ENCODE results near the gene STK17A. TPM values are rescaled to one million over a fixed set of nuclear protein-coding genes. Genes with fewer than 3 reads are reported as not detected.

STK17A gene
- total RNA-seq, 1 experiment from 2014 or later = 9.8 TPM

- no peak for DNase-seq
- no peaks in the 10 kb centered on the region for H3K23me2 ChIP-seq (ENCODE audit: insufficient read length, low read depth, low read length, poor library complexity, severe bottlenecking)
- no peaks in the 10 kb centered on the region for H3K4me1 ChIP-seq (ENCODE audit: insufficient read depth, low read length)
- no peak overlapping the region for H4K5ac ChIP-seq (ENCODE audit: insufficient read length, low read depth, low read length)
- H3K14ac ChIP-seq (ENCODE audit: insufficient read depth, low read length) = no peak overlapping the region
- H3K56ac ChIP-seq (ENCODE audit: insufficient read length, low read depth, low read length) = no peak overlapping the region
- no peak overlapping the region for H2AFZ ChIP-seq (ENCODE audit: low read length)
- no CpG with 5 or more reads among the region's 6 CpGs for WGBS (ENCODE audit: extremely low coverage, insufficient read length, low lambda C conversion rate)
- H3K23ac ChIP-seq (ENCODE audit: insufficient read length, low read depth, low read length) = no peak overlapping the region
- Mint-ChIP-seq H3K4me3 (no peak overlapping the region), H3K4me1 (peaks cover 7 to 8% of the 10 kb centered on the region in 2 experiments), H3K36me3 (ENCODE audit: insufficient read depth in 1 of 3, low read depth in 3 of 3) (peaks cover 39 to 82% (median 81%) of the 10 kb centered on the region in 3 experiments; a peak in 6 of 7 replicates), H3K27ac (peak overlapping the region in 2 of 3 experiments; percentile 29 to 79; a peak in 5 of 7 replicates), H3K9me3 (no peaks in the 10 kb centered on the region), H3K27me3 (ENCODE audit: low read depth) (no peaks in the 10 kb centered on the region)
- no peaks in the 10 kb centered on the region for H3K79me1 ChIP-seq (ENCODE audit: insufficient read depth, low read depth, low read length, poor library complexity, severe bottlenecking)
- H3K9ac ChIP-seq (ENCODE audit: extremely low read depth, insufficient read length, low read length) = no peak overlapping the region
- no peak overlapping the region for H2BK120ac ChIP-seq (ENCODE audit: low read depth, low read length, poor library complexity, severe bottlenecking)
- no peak overlapping the region for H3K4me2 ChIP-seq (ENCODE audit: insufficient read depth, insufficient read length, low read length)
- H4K91ac ChIP-seq (ENCODE audit: insufficient read length, low read depth, low read length) = no peak overlapping the region
- no peak overlapping the region for H2BK20ac ChIP-seq (ENCODE audit: low read depth, low read length, poor library complexity, severe bottlenecking)
- H2BK12ac ChIP-seq (ENCODE audit: insufficient read length, low read depth, low read length) = no peak overlapping the region
- H2AK5ac ChIP-seq (ENCODE audit: insufficient read length, low read length) = no peak overlapping the region
- H4K20me1 ChIP-seq (ENCODE audit: control insufficient read depth, insufficient read depth, insufficient read length) = no peaks in the 10 kb centered on the region
- H3K18ac ChIP-seq (ENCODE audit: insufficient read length, low read depth, low read length) = no peak overlapping the region
- no peaks in the 10 kb centered on the region for H3K27me3 ChIP-seq (ENCODE audit: insufficient read depth, low read length)
- no peak overlapping the region for H2BK15ac ChIP-seq (ENCODE audit: low read depth, low read length)
- no peak overlapping the region for H3T11ph ChIP-seq (ENCODE audit: low read length)
- TF ChIP-seq CTCF (conservative IDR thresholded peaks at IDR 0.05) = no peak
- H3K27ac ChIP-seq (ENCODE audit: insufficient read length, low read depth, low read length) = no peak overlapping the region
- no peak overlapping the region for H3K4ac ChIP-seq (ENCODE audit: low read depth, low read length)
- H3K9me3 ChIP-seq (ENCODE audit: control insufficient read depth, low read depth, low read length) = no peaks in the 10 kb centered on the region
- H3K79me2 ChIP-seq (ENCODE audit: insufficient read depth, low read length) = no peaks in the 10 kb centered on the region
- no peak overlapping the region for H4K8ac ChIP-seq (replicated peaks; ENCODE audit: insufficient read length, low read depth, low read length)
- no peak overlapping the region for H2BK5ac ChIP-seq (ENCODE audit: insufficient read length, low read length)
Measured at GRCh38 chr7:43639858-43640491, 57.1 kb downstream of the STK17A start.

Data from H9 (cell line).